ENCODE data around the gene IGFBP4. TPM values are rescaled to one million over a fixed set of nuclear protein-coding genes. Genes with fewer than 3 reads are reported as not detected.
A peak's percentile ranks its signal among the peaks of the same experiment; 100 is the strongest.

IGFBP4 gene
- total and polyA plus RNA-seq, 11 donors = 103 to 342 (median 133) TPM

DNA sequence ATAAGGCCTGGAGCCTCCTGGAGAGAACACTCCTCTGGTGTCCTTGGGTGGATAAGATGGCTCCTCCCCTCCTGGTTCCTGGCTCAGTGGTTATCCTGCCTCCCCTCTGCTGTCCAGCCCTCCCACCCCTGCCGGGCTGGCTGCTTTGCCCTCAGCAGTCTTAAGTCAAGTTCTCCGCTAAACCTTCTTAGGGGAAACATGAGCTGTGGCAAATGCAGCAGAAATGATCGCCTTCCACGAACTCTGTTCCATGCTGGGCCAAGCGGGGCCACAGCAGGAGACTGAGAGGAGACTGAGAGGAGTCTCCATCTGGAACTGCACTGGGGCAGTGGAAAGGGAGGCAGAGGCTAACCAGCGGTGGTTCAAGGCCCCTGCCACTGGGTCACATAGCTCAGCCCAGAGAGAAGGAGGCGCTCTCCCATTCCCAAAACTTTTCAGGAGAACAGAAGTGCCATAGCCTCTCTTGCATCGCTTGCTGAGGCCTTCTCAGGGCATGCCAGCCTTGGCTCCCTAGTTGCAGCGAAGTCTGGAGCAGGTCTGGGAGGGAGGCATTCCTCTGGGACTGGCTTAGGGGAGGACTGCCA, 31.3 kb downstream of the IGFBP4 start:
- DNase-seq (peak in 1 of 5 donors; percentile 17), ATAC-seq (no peak)
- TF ChIP-seq CTCF (IDR thresholded peaks at IDR 0.05) = no peak
- TF ChIP-seq POLR2A (IDR thresholded peaks at IDR 0.05) = no peak
- Histone ChIP-seq H3K4me3 (no peak overlapping the region), H3K36me3 (no peaks in the 10 kb centered on the region), H3K9me3 (no peaks in the 10 kb centered on the region), H3K4me1 (peaks cover 0 to 16% (median 7%) of the 10 kb centered on the region in 12 donors), H3K27me3 (no peaks in the 10 kb centered on the region), H3K27ac (peak overlapping the region in 1 of 12 donors; percentile 79)
- intact Hi-C loops (cut with DNase I) = loop anchor here in 8 of 10 donors (2.0 to 5.0 kb wide), 8 partner anchors 32 to 112 kb away; partner anchors contain the start of genes GJD3 (in 1 of the 8) and IGFBP4 (in 1 of the 8)
- 92 to 94% (median 93%) methylated on average over 9 of the region's 9 CpGs for WGBS, 4 donors

- whole genome bisulfite sequencing, 4 donors = 96 to 98% (median 97%) methylated on average over 18 of the region's 18 CpGs
- peak overlapping the region in 6 of 12 donors; percentile 1 to 79 (median 39) for H3K27ac ChIP-seq
Observed at GRCh38 chr17:40475234-40475908, 32.1 kb downstream of the IGFBP4 start.

DNA sequence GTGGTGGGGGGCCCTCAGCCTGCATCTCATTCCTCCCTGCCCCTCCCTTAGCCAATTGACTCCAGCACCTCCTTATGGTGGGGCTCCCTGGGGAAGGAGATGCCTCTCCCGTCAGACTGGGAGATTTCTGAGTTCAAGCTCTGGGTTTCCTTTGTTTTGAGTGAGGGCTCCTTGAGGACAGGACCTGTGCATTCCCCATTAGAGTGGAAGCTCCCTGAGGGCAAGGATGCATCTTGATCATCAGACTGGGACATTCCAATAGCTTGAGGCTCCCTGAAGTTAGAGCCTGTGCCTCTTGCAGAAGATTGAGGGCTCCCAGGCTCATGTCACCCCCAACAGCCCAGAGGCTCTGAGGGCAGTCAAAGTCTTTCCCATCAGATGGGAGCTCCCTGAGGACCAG, 34.5 kb downstream of the IGFBP4 start:
- TF ChIP-seq POLR2A (IDR thresholded peaks at IDR 0.05) (no peak), CTCF (IDR thresholded peaks at IDR 0.05) (no peak)
- peaks cover 0 to 29% (median 7%) of the 10 kb centered on the region in 12 donors for H3K4me1 ChIP-seq
- H3K27me3 ChIP-seq = no peaks in the 10 kb centered on the region
- no peaks in the 10 kb centered on the region for H3K9me3 ChIP-seq
- no peaks in the 10 kb centered on the region for H3K36me3 ChIP-seq
- H3K4me3 ChIP-seq = no peak overlapping the region
- no peak for DNase-seq
- H3K27ac ChIP-seq = no peak overlapping the region
- WGBS, 4 donors = 69 to 89% (median 87%) methylated on average over 1 of the region's 1 CpG
- intact Hi-C loops (cut with DNase I) = loop anchor here (2.0 to 5.0 kb wide), 11 partner anchors 35 to 115 kb away; partner anchors contain the start of genes IGFBP4 (in 3 of the 10) and GJD3 (in 1 of the 10)
- no peak for ATAC-seq

More at GRCh38 chr17:40475234-40475908, 32.1 kb downstream of the IGFBP4 start:
- Histone ChIP-seq H3K4me3 (no peak overlapping the region), H3K27me3 (no peaks in the 10 kb centered on the region), H3K9me3 (no peaks in the 10 kb centered on the region), H3K36me3 (no peaks in the 10 kb centered on the region), H3K4me1 (peaks cover 0 to 20% (median 7%) of the 10 kb centered on the region in 12 donors)
- TF ChIP-seq CTCF (IDR thresholded peaks at IDR 0.05) (no peak), POLR2A (IDR thresholded peaks at IDR 0.05) (no peak)
- intact Hi-C loops (cut with DNase I) = loop anchor here in 8 of 10 donors (2.0 to 5.0 kb wide), 8 partner anchors 33 to 113 kb away; partner anchors contain the start of genes GJD3 (in 1 of the 8) and IGFBP4 (in 1 of the 8)
- no peak for ATAC-seq
- DNase-seq = no peak

GRCh38 chr17:40478486-40478885, 35.2 kb downstream of the IGFBP4 start:
- ATAC-seq (no peak), DNase-seq (peak in 1 of 5 donors; percentile 21)
- 94 to 97% (median 95%) methylated on average over 13 of the region's 13 CpGs for WGBS, 4 donors
- TF ChIP-seq POLR2A (IDR thresholded peaks at IDR 0.05) (no peak), CTCF (IDR thresholded peaks at IDR 0.05) (no peak)
- Histone ChIP-seq H3K27me3 (no peaks in the 10 kb centered on the region), H3K9me3 (no peaks in the 10 kb centered on the region), H3K4me3 (no peak overlapping the region), H3K36me3 (no peaks in the 10 kb centered on the region), H3K4me1 (peaks cover 0 to 29% (median 7%) of the 10 kb centered on the region in 12 donors), H3K27ac (no peak overlapping the region)
- intact Hi-C loops (cut with DNase I) = loop anchor here in 8 of 10 donors (2.0 to 5.0 kb wide), 8 partner anchors 36 to 116 kb away; partner anchors contain the start of genes GJD3 (in 1 of the 8) and IGFBP4 (in 1 of the 8)

Measured in heart left ventricle (tissue), 16 donors.